ENCODE data around the gene ADAMTSL3. TPM values are rescaled to one million over a fixed set of nuclear protein-coding genes. Genes with fewer than 3 reads are reported as not detected.

The ADAMTSL3 gene
- polyA plus RNA-seq, 1 experiment = 0.05 TPM

DNA sequence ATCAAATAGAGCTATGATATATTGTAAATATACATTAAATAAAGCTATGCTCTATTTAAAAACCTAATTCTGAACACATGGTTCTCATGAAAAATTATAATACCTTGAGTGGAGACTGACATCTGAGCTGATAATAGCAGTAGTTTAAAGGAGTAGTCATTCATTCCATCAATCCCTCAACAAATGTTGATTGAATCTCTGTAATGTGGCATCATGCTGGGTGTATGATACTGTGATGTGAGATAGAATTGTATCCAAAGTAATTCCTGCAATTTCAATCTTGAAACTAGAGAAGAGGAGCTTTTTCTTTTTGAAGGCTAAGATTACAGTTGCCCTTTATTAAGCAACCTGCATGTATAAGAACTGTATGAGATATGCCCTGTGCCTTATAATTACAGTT is 63.1 kb downstream of the ADAMTSL3 start:
- ChIA-PET CTCF (no interaction called here), POLR2A (no interaction called here)
- TF ChIP-seq, protein P1, sequence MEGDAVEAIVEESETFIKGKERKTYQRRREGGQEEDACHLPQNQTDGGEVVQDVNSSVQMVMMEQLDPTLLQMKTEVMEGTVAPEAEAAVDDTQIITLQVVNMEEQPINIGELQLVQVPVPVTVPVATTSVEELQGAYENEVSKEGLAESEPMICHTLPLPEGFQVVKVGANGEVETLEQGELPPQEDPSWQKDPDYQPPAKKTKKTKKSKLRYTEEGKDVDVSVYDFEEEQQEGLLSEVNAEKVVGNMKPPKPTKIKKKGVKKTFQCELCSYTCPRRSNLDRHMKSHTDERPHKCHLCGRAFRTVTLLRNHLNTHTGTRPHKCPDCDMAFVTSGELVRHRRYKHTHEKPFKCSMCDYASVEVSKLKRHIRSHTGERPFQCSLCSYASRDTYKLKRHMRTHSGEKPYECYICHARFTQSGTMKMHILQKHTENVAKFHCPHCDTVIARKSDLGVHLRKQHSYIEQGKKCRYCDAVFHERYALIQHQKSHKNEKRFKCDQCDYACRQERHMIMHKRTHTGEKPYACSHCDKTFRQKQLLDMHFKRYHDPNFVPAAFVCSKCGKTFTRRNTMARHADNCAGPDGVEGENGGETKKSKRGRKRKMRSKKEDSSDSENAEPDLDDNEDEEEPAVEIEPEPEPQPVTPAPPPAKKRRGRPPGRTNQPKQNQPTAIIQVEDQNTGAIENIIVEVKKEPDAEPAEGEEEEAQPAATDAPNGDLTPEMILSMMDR (IDR thresholded peaks at IDR 0.05; ENCODE audit: low read depth, low read length) = no peak
- no peaks in the 10 kb centered on the region for H3K9me3 ChIP-seq (ENCODE audit: control insufficient read depth, insufficient read depth, low read length)
- no peak overlapping the region for H3K4me3 ChIP-seq (ENCODE audit: low read depth, low read length)
- no peak overlapping the region for H3K27ac ChIP-seq (ENCODE audit: low read depth, low read length)
- no peak for DNase-seq (ENCODE audit: low read depth, low spot score)
- H3K27me3 ChIP-seq (ENCODE audit: control insufficient read depth, insufficient read depth, low read length) = no peaks in the 10 kb centered on the region

DNA sequence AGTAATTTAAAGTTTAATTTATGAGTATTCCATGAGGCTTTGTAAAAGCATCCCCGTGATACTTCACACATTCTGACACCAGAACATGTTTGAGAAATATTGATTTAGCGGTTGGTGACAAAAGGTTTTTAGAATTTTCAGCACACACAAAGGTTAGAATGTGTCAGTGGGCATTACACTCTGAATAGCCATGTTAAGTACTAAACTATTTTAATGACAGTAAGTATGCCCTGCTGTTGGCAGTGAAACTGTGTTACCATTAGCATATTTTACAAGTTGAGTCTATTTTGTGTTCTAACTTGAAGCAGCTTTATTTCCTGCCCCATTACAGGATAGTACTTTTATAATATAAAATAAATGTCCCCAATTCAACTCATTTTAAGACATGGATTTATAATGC is 66.5 kb downstream of the ADAMTSL3 start:
- CTCF ChIA-PET = no interaction called here
- DNase-seq (ENCODE audit: low read depth, low spot score) = no peak

DNA sequence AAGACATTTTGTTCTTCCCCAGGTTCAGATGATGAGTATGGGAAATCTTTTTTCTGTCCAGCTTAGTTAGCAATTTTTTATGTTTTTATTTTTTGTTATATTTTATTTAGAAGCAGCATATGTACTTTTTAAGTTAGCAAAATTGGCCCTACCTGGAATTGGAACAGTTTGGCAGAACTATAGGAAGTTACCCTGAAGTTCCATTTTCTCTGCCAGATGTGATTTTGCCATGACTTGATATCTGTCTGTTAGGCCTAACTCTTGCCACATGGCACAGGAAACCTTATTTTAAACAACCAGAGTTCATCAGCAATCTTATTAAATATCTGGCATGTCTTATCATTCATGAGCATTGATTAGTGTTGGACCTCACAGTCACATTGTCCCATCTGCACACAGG is 67.1 kb downstream of the ADAMTSL3 start:
- H3K4me3 ChIP-seq (ENCODE audit: low read depth, low read length) = no peak overlapping the region
- ChIA-PET CTCF (no interaction called here), POLR2A (no interaction called here)
- no peaks in the 10 kb centered on the region for H3K27me3 ChIP-seq (ENCODE audit: control insufficient read depth, insufficient read depth, low read length)
- H3K27ac ChIP-seq (ENCODE audit: low read depth, low read length) = no peak overlapping the region
- no peak for DNase-seq (ENCODE audit: low read depth, low spot score)
- H3K9me3 ChIP-seq (ENCODE audit: control insufficient read depth, insufficient read depth, low read length) = no peaks in the 10 kb centered on the region
- TF ChIP-seq, protein P1 (IDR thresholded peaks at IDR 0.05; ENCODE audit: low read depth, low read length) = no peak

More for the DNA sequence above, 66.5 kb downstream of the ADAMTSL3 start:
- TF ChIP-seq, protein P1 (IDR thresholded peaks at IDR 0.05; ENCODE audit: low read depth, low read length) = no peak
- Histone ChIP-seq H3K27ac (ENCODE audit: low read depth, low read length) (no peak overlapping the region), H3K9me3 (ENCODE audit: control insufficient read depth, insufficient read depth, low read length) (no peaks in the 10 kb centered on the region), H3K4me3 (ENCODE audit: low read depth, low read length) (no peak overlapping the region), H3K27me3 (ENCODE audit: control insufficient read depth, insufficient read depth, low read length) (no peaks in the 10 kb centered on the region)
- POLR2A ChIA-PET = no interaction called here

DNA sequence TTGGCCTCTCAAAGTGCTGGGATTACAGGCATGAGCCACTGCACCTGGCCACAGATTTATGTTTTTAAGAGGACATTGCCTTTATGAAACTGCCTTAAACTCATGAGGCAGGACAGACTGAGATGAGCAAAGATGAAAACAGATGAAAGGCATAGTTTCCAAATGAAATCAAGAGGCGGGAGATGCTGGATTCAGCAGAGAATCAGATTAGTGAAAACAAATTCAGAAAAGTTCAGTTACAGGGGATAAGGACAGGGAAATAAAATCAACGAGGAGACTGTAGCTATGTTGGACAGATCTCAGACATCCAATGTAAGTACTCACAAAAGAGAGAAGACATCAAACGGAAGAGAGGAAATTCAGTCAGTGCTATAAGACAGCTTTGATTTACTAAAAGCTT is 68.1 kb downstream of the ADAMTSL3 start:
- POLR2A ChIA-PET = no interaction called here
- no peak for DNase-seq (ENCODE audit: low read depth, low spot score)
- Histone ChIP-seq H3K27me3 (ENCODE audit: control insufficient read depth, insufficient read depth, low read length) (no peaks in the 10 kb centered on the region), H3K4me3 (ENCODE audit: low read depth, low read length) (no peak overlapping the region), H3K27ac (ENCODE audit: low read depth, low read length) (no peak overlapping the region), H3K9me3 (ENCODE audit: control insufficient read depth, insufficient read depth, low read length) (no peaks in the 10 kb centered on the region)
- CTCF ChIA-PET = no interaction called here
- TF ChIP-seq, protein P1 (IDR thresholded peaks at IDR 0.05; ENCODE audit: low read depth, low read length) = no peak

- DNase-seq (ENCODE audit: low read depth, low spot score) = no peak
- ChIA-PET POLR2A (no interaction called here), CTCF (no interaction called here)
- no peak overlapping the region for H3K27ac ChIP-seq (ENCODE audit: low read depth, low read length)
- H3K27me3 ChIP-seq (ENCODE audit: control insufficient read depth, insufficient read depth, low read length) = no peaks in the 10 kb centered on the region
- H3K4me3 ChIP-seq (ENCODE audit: low read depth, low read length) = no peak overlapping the region
- H3K9me3 ChIP-seq (ENCODE audit: control insufficient read depth, insufficient read depth, low read length) = no peaks in the 10 kb centered on the region
- TF ChIP-seq, protein P1 (IDR thresholded peaks at IDR 0.05; ENCODE audit: low read depth, low read length) = no peak
These were observed 69.3 kb downstream of the ADAMTSL3 start for GRCh38 chr15:83723216-83723615.

Data from AG04450 (cell line).